ENCODE results near the gene DEFB121.
"Not testable (repeated sequence)": the region's sequence is repeated elsewhere in the genome, so short reads cannot be mapped to it uniquely, and the experiment has no call there.

DEFB121 gene

DNA sequence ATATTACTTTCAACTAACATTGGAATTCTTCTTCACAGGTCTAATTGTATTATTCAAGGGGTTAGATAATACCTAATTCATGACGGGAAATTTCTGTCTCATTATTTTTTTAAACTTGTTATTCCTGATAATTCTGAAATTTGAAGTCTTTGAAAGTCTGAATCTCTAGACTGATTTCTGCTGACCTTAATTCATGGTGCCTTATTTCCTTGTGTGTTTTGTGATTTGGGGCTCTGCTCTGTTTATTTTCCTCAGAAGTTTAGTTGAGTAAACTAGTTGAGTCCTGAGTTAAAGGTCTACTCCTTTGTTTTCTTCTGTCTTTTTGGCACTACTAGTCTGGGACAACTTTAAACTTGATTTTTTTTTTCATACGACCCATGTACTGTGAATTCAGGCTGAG lies 31.7 kb downstream of the DEFB121 start:
- CTCF ChIA-PET: no interaction called here
- POLR2A ChIA-PET: no interaction called here
- H3K4me3 ChIP-seq (ENCODE audit: low read depth, low read length): no peak overlapping the region
- TF ChIP-seq, protein P1, sequence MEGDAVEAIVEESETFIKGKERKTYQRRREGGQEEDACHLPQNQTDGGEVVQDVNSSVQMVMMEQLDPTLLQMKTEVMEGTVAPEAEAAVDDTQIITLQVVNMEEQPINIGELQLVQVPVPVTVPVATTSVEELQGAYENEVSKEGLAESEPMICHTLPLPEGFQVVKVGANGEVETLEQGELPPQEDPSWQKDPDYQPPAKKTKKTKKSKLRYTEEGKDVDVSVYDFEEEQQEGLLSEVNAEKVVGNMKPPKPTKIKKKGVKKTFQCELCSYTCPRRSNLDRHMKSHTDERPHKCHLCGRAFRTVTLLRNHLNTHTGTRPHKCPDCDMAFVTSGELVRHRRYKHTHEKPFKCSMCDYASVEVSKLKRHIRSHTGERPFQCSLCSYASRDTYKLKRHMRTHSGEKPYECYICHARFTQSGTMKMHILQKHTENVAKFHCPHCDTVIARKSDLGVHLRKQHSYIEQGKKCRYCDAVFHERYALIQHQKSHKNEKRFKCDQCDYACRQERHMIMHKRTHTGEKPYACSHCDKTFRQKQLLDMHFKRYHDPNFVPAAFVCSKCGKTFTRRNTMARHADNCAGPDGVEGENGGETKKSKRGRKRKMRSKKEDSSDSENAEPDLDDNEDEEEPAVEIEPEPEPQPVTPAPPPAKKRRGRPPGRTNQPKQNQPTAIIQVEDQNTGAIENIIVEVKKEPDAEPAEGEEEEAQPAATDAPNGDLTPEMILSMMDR (IDR thresholded peaks at IDR 0.05; ENCODE audit: insufficient read depth, low read length, missing control alignments): no peak
- no peak for DNase-seq (ENCODE audit: low read depth, low spot score)

DNA sequence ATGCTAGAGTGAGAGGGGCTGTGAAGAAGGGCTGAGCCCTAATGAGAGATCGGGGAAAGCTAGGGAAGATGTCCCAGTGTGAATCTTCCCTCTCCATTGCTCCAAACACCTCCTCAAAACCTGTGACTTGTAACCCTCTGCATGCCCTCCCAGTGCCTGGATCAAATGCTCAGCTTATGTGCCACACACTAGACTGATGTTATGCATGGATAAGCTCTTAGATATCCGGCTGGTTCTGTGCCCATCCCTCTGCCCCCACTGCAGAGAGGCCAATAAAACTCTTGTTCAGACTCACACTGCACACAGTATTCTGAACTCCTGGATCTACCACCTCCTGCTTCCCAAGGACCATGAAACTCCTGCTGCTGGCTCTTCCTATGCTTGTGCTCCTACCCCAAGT lies 37.7 kb downstream of the DEFB121 start, which contains the start of gene DEFB118:
DEFB118 (plus strand) TSS at position 301 of the 400 bp plus-strand sequence; CDS start at position 351, 50 bp downstream.
- H3K4me3 ChIP-seq (ENCODE audit: low read depth, low read length): no peak within 1 kb of the TSS
- no peak for DNase-seq (ENCODE audit: low read depth, low spot score)
- CTCF ChIA-PET: no interaction called here
- TF ChIP-seq, protein P1 (IDR thresholded peaks at IDR 0.05; ENCODE audit: insufficient read depth, low read length, missing control alignments): no peak
- POLR2A ChIA-PET: no interaction called here

DNA sequence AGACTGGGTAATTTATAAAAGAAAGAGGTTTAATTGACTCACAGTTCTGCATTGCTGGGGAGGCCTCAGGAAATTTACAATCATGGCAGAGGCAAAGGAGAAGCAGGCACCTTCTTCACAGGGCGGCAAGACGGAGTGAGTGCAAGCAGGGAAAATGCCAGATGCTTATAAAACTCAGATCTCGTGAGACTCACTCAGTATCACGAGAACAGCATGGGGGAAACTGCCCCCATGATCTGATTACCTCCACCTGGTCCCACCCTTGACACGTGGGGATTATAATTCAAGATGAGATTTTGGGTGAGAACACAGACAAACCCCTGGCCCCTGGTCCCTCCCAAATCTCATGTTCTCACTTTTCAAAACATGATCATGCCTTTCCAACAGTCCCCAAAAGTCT lies 41.7 kb downstream of the DEFB121 start:
- POLR2A ChIA-PET; DNase-seq (ENCODE audit: low read depth, low spot score): not testable (repeated sequence)

DNA sequence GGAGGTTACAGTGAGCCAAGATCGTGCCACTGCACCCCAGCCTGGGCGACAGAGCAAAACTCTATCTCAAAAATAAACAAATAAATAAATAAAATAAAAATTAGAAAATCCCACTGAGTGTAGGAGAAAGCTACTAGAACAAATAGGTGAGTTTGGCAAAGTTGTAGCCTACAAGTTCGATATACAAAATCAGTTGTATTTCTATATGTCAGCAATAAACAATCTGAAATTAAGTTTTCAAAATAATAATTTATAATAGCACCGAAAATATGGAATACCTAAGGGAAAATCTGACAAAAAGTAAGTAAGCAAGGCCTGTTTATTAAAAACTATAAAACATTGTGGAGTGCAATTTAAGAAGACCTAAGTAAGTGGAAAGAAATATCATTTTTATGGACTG lies 42.7 kb downstream of the DEFB121 start:
- ChIA-PET CTCF (no interaction called here), POLR2A (no interaction called here)
- TF ChIP-seq, protein P1 (IDR thresholded peaks at IDR 0.05; ENCODE audit: insufficient read depth, low read length, missing control alignments): no peak
- no peak overlapping the region for H3K4me3 ChIP-seq (ENCODE audit: low read depth, low read length)
- DNase-seq (ENCODE audit: low read depth, low spot score): no peak

More for the DNA sequence above, 41.7 kb downstream of the DEFB121 start:
- H3K4me3 ChIP-seq (ENCODE audit: low read depth, low read length); CTCF ChIA-PET: not testable (repeated sequence)

DNA sequence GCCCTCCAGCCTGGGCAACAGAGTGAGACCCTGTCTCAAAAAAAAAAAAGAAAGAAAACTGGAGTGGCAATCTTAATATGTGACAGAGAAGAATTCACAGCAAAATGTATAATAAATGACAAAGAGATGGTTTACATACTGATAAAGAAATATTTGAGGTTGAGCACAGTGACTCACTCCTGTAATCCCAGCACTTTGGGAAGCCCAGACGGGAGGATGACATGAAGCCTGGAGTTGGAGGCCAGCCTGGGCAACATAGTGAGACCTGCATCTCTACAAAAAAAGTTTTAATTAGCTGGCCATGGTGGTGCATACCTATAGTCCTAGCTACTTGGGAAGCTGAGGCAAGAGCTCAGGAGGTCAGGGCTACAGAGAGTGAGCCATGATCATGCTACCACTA lies 50.0 kb downstream of the DEFB121 start:
- ChIA-PET CTCF (no interaction called here), POLR2A (no interaction called here)
- TF ChIP-seq, protein P1 (IDR thresholded peaks at IDR 0.05; ENCODE audit: insufficient read depth, low read length, missing control alignments): no peak
- H3K4me3 ChIP-seq (ENCODE audit: low read depth, low read length): no peak overlapping the region
- no peak for DNase-seq (ENCODE audit: low read depth, low spot score)

All from AG04449 (cell line).